NCI-H226 (cell line): ENCODE results near the gene GOLGA1.

ENCODE experiments used
- DNase-seq: peaks from one replicate; pipeline ENCODE4 v3.0.0-alpha.2; 2015

The GOLGA1 gene

DNA sequence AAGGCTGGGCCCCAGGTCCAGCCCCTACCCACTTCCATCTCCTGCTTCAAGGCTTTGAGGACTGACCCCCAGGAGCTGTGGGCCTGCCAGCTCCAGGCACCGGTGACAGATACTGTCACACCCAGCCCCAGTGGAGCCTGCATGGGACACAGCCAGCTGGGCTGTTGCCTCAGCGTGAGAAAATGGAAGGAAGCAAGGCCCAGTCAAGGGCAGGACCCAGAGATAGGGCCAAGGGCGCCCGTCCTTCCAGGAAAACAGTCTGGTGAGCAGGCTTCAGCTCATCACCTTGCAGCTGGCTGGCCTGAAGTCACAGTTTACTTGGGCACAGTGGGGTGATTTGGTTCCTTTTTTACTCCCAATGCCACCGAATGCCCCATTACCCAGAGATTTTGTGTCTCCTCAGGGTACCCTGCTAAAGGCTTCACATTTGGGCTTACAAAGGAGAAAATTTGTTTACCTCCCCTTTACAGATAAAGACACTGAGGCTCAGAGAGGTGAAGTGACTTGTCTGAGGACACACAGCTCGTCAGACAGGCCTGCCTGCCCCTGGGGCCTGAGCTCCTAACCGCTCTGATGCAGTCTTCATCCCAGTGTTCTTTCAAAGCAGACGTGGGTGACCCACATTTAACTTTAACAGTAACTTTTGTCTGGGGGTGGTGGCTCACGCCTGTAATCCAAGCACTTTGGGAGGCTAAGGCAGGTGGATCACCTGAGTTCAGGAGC, 109.1 kb downstream of the GOLGA1 start:
- DNase-seq, result no peak

DNA sequence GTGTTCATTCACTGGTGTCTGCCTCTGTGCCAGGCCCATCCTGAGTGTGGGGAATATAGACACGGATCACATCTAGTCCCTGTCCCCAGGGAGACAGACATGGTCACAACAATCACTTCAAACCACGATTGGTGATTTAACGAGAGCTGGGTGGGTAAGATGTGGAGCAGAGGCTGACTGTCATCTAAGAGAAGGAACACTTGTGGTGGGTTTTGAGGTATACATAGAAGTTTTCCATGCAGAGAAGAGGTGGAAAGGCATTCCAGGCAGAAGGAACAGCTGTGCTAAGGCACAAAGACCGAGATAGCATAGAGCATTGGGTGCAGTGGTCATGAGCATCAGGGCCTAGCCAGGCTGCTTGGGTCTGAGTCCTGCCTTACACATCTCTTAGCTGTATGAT, 110.3 kb downstream of the GOLGA1 start:
- DNase-seq, result no peak

DNA sequence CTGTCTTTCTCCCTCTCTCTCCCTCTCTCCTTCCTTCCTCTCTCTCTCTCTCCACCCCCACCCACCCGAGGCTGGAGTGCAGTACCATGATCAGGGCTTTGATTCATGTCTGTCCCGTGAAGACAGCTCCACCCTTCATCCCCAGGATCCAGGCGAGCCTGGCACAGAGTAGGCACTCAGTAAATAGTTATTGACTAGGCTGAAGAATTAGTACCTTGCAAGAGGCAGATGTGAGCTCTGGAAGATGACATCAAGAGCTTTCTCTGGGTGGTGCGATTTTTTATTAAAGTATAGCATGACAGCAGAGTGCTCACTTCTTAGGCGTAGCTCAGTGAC, 111.6 kb downstream of the GOLGA1 start:
- no peak for DNase-seq

DNA sequence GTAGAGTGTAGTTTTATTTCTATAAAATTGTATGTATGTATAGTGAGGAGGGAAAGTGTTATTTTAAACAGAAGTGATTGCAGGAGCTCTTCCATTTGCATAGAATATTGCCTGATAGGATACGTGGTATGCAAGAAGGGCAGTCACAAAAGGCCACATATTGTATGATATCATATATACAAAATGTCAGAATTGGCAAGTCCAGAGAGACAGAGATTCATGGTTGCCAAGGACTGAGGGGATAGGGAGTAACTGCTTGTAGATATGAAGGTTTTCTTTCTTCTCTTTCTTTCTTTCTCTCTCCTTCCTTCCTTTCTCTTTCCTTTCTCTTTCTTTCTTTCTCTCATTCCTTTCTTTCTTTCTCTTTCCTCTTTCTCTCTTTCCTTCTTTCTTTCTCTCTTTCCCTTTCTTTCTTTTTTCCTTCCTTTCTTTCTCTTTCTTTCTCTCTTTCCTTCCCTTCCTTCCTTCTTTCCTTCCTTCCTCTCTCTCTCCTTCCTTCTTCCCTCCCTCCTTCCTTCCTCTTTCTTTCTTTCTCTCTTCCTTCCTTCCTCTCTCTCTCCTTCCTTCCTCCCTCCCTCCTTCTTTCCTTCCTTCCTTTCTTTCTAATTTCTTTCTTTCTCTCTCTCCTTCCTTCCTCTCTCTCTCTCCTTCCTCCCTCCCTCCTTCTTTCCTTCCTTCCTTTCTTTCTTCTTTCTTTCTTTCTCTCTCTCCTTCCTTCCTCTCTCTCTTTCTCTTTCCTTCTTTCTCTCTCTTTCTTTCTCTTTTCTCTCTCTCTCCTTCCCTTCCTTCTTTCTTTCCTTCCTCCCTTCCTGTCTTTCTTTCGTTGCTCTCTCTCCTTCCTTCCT, 112.2 kb downstream of the GOLGA1 start:
- DNase-seq, result no peak
